T-helper 1 cell treated with Interleukin-12 subunit alpha and Interleukin-12 subunit beta and Interleukin-4 antibody, amounts not matched to agents 30 μg/mL and 1 μg/mL, for 36 hours (primary cell): ENCODE data around the gene PLAC8L1.

Experiments used
- H3K27ac Mint-ChIP-seq: one replicate; pipeline ENCODE4 v1.8.0; 2021; ENCODE audit warnings: mild to moderate bottlenecking, mixed read lengths
- H3K27me3 Mint-ChIP-seq: one replicate; pipeline ENCODE4 v1.8.0; 2021; ENCODE audit warnings: low read depth, mixed read lengths
- H3K36me3 Mint-ChIP-seq: one replicate; pipeline ENCODE4 v1.8.0; 2021; ENCODE audit warnings: low read depth, mixed read lengths
- H3K4me1 Mint-ChIP-seq: one replicate; pipeline ENCODE4 v1.8.0; 2021; ENCODE audit warnings: low read depth, mixed read lengths
- H3K4me3 Mint-ChIP-seq: one replicate; pipeline ENCODE4 v1.8.0; 2021; ENCODE audit warnings: mild to moderate bottlenecking, moderate library complexity, mixed read lengths
- H3K9me3 Mint-ChIP-seq: one replicate; pipeline ENCODE4 v1.8.0; 2021; ENCODE audit warnings: mixed read lengths

The PLAC8L1 gene

DNA sequence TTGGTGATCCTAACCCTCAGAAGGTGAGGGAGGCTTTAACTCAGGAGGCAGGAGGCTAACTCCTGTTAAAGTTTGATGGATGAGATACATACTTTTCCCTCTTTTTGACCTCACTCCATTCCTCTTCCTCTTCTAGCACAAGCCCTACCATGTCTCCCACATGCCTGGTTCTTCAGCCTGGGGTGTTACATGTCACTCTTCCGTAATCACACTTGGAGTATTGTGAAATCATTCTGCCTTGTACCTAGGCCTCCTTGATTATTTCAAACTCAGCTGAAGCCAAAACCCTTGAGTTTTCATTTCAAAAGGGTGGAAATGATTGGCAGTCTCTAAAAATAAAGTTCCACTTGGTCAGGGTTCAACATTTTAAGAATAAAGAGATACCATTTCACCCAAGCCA, 1.8 kb downstream of the PLAC8L1 start:
- Mint-ChIP-seq H3K27ac (no peak overlapping the region), H3K4me3 (no peak overlapping the region), H3K27me3 (no peaks in the 10 kb centered on the region), H3K4me1 (no peaks in the 10 kb centered on the region), H3K9me3 (no peaks in the 10 kb centered on the region), H3K36me3 (peaks cover 5% of the 10 kb centered on the region)

- no peaks in the 10 kb centered on the region for H3K27me3 Mint-ChIP-seq
- H3K36me3 Mint-ChIP-seq: peaks cover 5% of the 10 kb centered on the region
- no peaks in the 10 kb centered on the region for H3K9me3 Mint-ChIP-seq
Measured at GRCh38 chr5:146101646-146102045, 3.7 kb downstream of the PLAC8L1 start.

DNA sequence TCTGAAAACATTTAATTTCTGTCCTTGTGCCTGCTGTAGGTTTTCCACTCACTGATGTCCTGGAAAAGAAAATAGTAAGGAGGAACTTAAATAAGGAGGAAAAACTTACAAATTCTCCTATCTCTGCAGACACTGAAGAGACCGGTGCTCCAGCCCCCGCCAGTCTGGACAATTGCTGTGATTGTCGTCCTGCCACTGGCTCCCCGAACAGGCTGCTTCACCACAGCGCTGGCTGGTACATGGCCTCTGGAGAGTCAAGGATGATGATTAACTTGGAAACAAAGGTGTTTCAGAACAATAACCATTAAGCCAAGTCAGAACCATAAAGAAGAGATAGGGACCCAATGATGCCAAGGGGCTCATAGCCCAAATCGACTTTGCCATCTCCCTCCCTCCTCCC, 7.3 kb downstream of the PLAC8L1 start:
- no peaks in the 10 kb centered on the region for H3K36me3 Mint-ChIP-seq
- no peaks in the 10 kb centered on the region for H3K27me3 Mint-ChIP-seq

More at GRCh38 chr5:146101646-146102045, 3.7 kb downstream of the PLAC8L1 start:
- Mint-ChIP-seq H3K27ac (no peak overlapping the region), H3K4me3 (no peak overlapping the region), H3K4me1 (no peaks in the 10 kb centered on the region)

DNA sequence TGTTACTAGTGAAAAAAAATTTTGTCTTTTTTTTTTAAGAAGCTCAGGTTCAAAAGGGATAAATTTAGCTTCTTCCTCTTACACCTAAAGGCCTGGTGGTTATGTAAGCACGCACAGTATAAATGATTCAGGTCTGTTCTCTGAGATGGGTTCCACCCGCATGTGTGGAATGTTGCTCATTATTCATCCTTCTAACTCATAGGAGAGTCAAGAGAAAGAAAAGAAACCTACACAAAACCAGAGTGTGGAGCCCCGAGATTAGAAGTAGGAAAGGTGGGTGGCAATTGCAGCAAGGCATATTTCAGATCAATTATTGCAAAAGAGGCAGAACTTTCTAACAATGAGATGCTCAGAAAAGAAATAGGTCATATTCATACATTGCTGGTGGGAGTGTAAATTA, 13.5 kb downstream of the PLAC8L1 start:
- Mint-ChIP-seq H3K4me1 (no peaks in the 10 kb centered on the region), H3K4me3 (no peak overlapping the region), H3K9me3 (no peaks in the 10 kb centered on the region), H3K27me3 (no peaks in the 10 kb centered on the region), H3K36me3 (no peaks in the 10 kb centered on the region), H3K27ac (no peak overlapping the region)

More for the DNA sequence above, 7.3 kb downstream of the PLAC8L1 start:
- Mint-ChIP-seq H3K27ac (no peak overlapping the region), H3K4me3 (no peak overlapping the region), H3K9me3 (no peaks in the 10 kb centered on the region), H3K4me1 (no peaks in the 10 kb centered on the region)

- Mint-ChIP-seq H3K36me3 (no peaks in the 10 kb centered on the region), H3K27ac (no peak overlapping the region), H3K9me3 (no peaks in the 10 kb centered on the region), H3K4me1 (no peaks in the 10 kb centered on the region), H3K4me3 (no peak overlapping the region), H3K27me3 (no peaks in the 10 kb centered on the region)
Measured at GRCh38 chr5:146089287-146089686, 16.1 kb downstream of the PLAC8L1 start.

GRCh38 chr5:146088098-146088497, 17.3 kb downstream of the PLAC8L1 start:
- no peak overlapping the region for H3K27ac Mint-ChIP-seq
- H3K4me3 Mint-ChIP-seq: no peak overlapping the region
- H3K9me3 Mint-ChIP-seq: no peaks in the 10 kb centered on the region
- H3K4me1 Mint-ChIP-seq: peaks cover 3% of the 10 kb centered on the region
- H3K27me3 Mint-ChIP-seq: no peaks in the 10 kb centered on the region
- H3K36me3 Mint-ChIP-seq: no peaks in the 10 kb centered on the region

- no peak overlapping the region for H3K27ac Mint-ChIP-seq
- no peak overlapping the region for H3K4me3 Mint-ChIP-seq
- H3K36me3 Mint-ChIP-seq: no peaks in the 10 kb centered on the region
- H3K4me1 Mint-ChIP-seq: peaks cover 11% of the 10 kb centered on the region
- H3K9me3 Mint-ChIP-seq: no peaks in the 10 kb centered on the region
- peaks cover 22% of the 10 kb centered on the region for H3K27me3 Mint-ChIP-seq
Measured at GRCh38 chr5:146084376-146084775, 21.0 kb downstream of the PLAC8L1 start.

- no peak overlapping the region for H3K27ac Mint-ChIP-seq
- H3K36me3 Mint-ChIP-seq: no peaks in the 10 kb centered on the region
- H3K4me1 Mint-ChIP-seq: peaks cover 13% of the 10 kb centered on the region
- H3K4me3 Mint-ChIP-seq: no peak overlapping the region
- H3K27me3 Mint-ChIP-seq: peaks cover 34% of the 10 kb centered on the region
- no peaks in the 10 kb centered on the region for H3K9me3 Mint-ChIP-seq
Measured at GRCh38 chr5:146082798-146083197, 22.6 kb downstream of the PLAC8L1 start.

DNA sequence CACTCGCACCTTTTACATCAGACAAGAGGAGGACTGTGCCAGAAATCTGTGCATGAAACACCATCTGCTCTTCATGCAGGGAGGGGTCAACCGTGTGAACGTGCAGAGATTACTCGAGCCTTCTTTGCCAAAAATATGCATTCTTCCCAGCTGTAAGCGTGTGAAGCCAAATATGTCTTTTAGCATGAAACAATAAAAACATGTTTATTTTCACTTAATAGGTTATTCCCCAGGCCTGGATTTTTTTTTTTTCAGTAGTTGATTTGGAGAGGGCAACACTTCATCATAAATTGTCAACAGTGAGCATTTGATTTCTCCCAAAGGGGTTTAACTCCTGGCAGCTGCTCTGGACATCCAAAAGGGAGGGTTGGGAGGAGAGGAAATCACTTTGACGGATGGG, 23.8 kb downstream of the PLAC8L1 start:
- Mint-ChIP-seq H3K4me1 (peaks cover 13% of the 10 kb centered on the region), H3K27ac (no peak overlapping the region), H3K36me3 (no peaks in the 10 kb centered on the region), H3K9me3 (no peaks in the 10 kb centered on the region), H3K27me3 (peaks cover 42% of the 10 kb centered on the region), H3K4me3 (no peak overlapping the region)

DNA sequence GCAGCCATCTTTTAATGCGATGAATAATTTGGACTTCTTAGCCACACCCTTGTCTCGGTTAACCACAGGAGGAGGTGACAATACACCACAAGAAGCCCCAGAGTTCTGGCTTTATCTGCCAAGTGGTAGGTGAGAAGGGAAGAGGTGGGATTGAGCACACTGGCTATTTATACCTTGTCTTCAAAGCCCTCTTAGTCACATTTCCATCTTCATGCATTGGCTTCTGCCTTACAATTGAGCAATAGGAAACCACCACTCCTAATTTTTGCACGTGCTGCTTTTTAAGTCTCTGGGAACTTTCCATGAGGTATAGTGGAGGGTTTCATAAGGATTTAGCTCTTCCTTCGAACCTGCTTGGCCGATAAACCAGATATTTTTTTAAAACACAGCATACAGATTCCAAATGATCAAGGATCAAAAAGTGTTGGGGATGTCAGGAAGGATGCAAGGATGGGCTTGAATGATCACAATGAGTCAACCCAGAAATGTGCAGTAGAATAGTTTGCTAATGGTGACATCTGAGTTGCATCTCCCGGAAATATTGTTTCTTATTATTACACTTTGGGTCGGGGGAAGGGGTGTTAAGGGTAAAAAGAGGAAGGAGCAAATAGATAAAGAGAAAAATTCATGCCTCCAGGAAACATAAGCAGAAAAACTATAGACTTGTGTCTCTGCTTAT, 25.5 kb downstream of the PLAC8L1 start:
- no peak overlapping the region for H3K4me3 Mint-ChIP-seq
- H3K9me3 Mint-ChIP-seq: no peaks in the 10 kb centered on the region
- peaks cover 13% of the 10 kb centered on the region for H3K4me1 Mint-ChIP-seq
- no peaks in the 10 kb centered on the region for H3K36me3 Mint-ChIP-seq
- H3K27me3 Mint-ChIP-seq: peaks cover 43% of the 10 kb centered on the region
- H3K27ac Mint-ChIP-seq: no peak overlapping the region

GRCh38 chr5:146078566-146078965, 26.8 kb downstream of the PLAC8L1 start:
- no peaks in the 10 kb centered on the region for H3K9me3 Mint-ChIP-seq
- H3K36me3 Mint-ChIP-seq: no peaks in the 10 kb centered on the region
- H3K27me3 Mint-ChIP-seq: peaks cover 43% of the 10 kb centered on the region
- H3K4me1 Mint-ChIP-seq: peaks cover 13% of the 10 kb centered on the region
- no peak overlapping the region for H3K4me3 Mint-ChIP-seq
- no peak overlapping the region for H3K27ac Mint-ChIP-seq

DNA sequence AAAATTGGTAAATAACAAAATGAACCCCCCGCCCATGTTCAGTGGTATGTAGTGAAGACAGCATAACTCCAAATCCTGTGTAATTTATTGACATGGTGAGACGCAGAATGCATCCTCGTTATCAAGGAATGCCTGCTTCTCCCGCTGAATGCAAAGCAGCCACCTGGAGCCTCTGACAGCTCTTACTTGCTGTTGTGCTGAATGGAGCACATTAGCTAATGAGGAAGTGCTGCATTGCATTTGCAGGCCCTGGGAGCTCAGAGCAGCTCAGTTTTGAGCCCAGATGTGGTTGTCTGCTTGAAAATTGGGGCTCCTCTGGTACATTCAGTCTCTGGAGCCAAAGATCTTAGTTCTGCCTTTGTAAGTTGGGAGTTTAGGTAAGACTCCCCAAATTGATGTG, 28.9 kb downstream of the PLAC8L1 start:
- Mint-ChIP-seq H3K27ac (no peak overlapping the region), H3K4me3 (no peak overlapping the region), H3K27me3 (peaks cover 38% of the 10 kb centered on the region), H3K36me3 (no peaks in the 10 kb centered on the region), H3K4me1 (peaks cover 9% of the 10 kb centered on the region), H3K9me3 (no peaks in the 10 kb centered on the region)

- H3K4me1 Mint-ChIP-seq: peaks cover 9% of the 10 kb centered on the region
- H3K27ac Mint-ChIP-seq: no peak overlapping the region
- H3K27me3 Mint-ChIP-seq: peaks cover 34% of the 10 kb centered on the region
- H3K36me3 Mint-ChIP-seq: no peaks in the 10 kb centered on the region
- H3K9me3 Mint-ChIP-seq: no peaks in the 10 kb centered on the region
- H3K4me3 Mint-ChIP-seq: no peak overlapping the region
Measured at GRCh38 chr5:146076028-146076427, 29.3 kb downstream of the PLAC8L1 start.

DNA sequence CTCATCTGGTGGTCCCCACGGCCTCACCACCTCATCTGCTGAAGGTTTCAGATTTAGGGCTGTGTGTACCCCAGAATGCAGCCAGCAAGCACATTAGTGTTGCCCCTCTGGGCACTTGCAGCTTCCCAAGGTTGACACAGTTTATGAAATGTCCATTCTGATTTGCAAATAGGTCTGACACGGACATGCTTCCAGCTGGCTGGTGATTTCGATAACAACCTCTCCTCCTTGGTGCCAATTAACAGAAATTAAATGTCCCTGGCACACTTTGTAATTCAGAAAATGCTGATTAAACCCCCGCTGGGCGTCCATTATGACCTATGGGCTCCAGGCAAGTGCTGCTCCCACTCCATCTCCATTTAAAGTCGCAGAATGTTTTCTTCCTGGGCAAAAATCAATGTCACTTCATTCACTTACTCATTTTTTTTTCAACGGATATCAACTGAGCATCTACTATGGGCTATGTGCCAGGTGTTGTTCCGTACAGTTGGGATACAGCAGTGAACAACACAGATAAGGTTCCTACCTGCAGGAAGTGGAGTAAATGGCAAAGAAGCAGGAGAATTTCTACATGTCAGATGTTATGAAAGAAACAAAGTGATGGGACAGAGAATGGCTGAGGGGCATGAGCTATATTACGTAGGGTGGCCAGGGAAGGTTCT, 32.0 kb downstream of the PLAC8L1 start:
- no peak overlapping the region for H3K27ac Mint-ChIP-seq
- no peaks in the 10 kb centered on the region for H3K4me1 Mint-ChIP-seq
- no peak overlapping the region for H3K4me3 Mint-ChIP-seq
- no peaks in the 10 kb centered on the region for H3K9me3 Mint-ChIP-seq
- H3K36me3 Mint-ChIP-seq: no peaks in the 10 kb centered on the region
- peaks cover 20% of the 10 kb centered on the region for H3K27me3 Mint-ChIP-seq

DNA sequence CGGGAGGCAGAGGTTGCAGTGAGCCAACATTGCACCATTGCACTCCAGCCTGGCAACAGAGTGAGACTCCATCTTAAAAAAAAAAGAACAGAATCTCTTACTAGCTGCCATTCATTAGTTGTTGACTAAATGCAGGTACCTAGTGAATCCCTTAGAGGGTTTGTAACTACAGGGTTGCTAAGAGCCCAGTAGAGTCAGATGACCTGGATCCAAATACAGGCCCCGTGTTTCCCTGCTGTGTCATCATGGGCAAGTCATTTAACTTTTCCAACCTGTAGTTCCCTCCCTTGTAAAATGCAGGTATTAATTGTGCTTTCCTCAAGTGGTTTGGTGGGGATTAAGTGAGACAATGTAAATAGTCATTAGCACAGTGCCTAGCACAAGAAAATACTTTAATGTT, 32.8 kb downstream of the PLAC8L1 start:
- H3K9me3 Mint-ChIP-seq: no peaks in the 10 kb centered on the region
- H3K4me3 Mint-ChIP-seq: no peak overlapping the region
- peaks cover 12% of the 10 kb centered on the region for H3K27me3 Mint-ChIP-seq

More for the DNA sequence above, 32.8 kb downstream of the PLAC8L1 start:
- Mint-ChIP-seq H3K36me3 (no peaks in the 10 kb centered on the region), H3K4me1 (no peaks in the 10 kb centered on the region), H3K27ac (no peak overlapping the region)
